IMR-90 (cell line): ENCODE results near the gene TUSC1. TPM values are rescaled to one million over a fixed set of nuclear protein-coding genes. Genes with fewer than 3 reads are reported as not detected.

Source experiments
- ATAC-seq: fragments of 200-7000 bp; cut with Tn5 transposase; 2 replicates; pipeline ENCODE4 v1.9.1; 2020; ENCODE audit warnings: low read depth, mild to moderate bottlenecking, moderate library complexity
- BruUV-seq: library from RNA; stranded (reverse); fragments of 400-500 nt; replicated peaks from 2 replicates; lab custom pipeline; 2021; lab: Mats Ljungman, UMichigan
- CTCF ChIA-PET: fragments of 300-600 bp; formaldehyde crosslinking; extraction: SDS; loops from one replicate; lab custom pipeline; 2021; ENCODE audit warnings: antibody characterized with exemption; lab: Yijun Ruan, JAX
- POLR2A ChIA-PET: fragments of 300-600 bp; sonication (Branson Sonifier 250); formaldehyde crosslinking; loops from one replicate; lab custom pipeline; 2022; ENCODE audit warnings: antibody characterized with exemption; ENCODE audit not compliant: unreplicated experiment; lab: Charles Lee
- DNase-seq: peaks from one replicate; pipeline ENCODE4 v3.0.0; 2013
- H2AFZ ChIP-seq: replicated peaks from 2 replicates; pipeline ENCODE3; 2013; ENCODE audit warnings: low read length, mild to moderate bottlenecking; ENCODE audit not compliant: poor library complexity
- H2AK5ac ChIP-seq: 2 replicates; pipeline ENCODE4 v1.6.1; 2013; ENCODE audit warnings: low read depth, low read length, inconsistent platforms
- H2AK9ac ChIP-seq: replicated peaks from 2 replicates; pipeline ENCODE3; 2013; ENCODE audit warnings: mild to moderate bottlenecking, low read depth, low read length, moderate library complexity; ENCODE audit not compliant: poor library complexity
- H2BK120ac ChIP-seq: 2 replicates; pipeline ENCODE4 v1.6.1; 2013; ENCODE audit warnings: low read depth, low read length, inconsistent platforms
- H2BK15ac ChIP-seq: 3 replicates; pipeline ENCODE4 v1.6.1; 2013; ENCODE audit warnings: low read depth, low read length, inconsistent platforms
- H2BK20ac ChIP-seq: 2 replicates; pipeline ENCODE4 v1.6.1; 2013; ENCODE audit warnings: low read depth, mild to moderate bottlenecking, inconsistent platforms, low read length, moderate library complexity
- H2BK5ac ChIP-seq: 2 replicates; pipeline ENCODE4 v1.6.1; 2013; ENCODE audit warnings: mild to moderate bottlenecking, low read depth, low read length, inconsistent platforms; ENCODE audit not compliant: poor library complexity, severe bottlenecking
- H3K14ac ChIP-seq: replicated peaks from 2 replicates; pipeline ENCODE4 v1.6.1; 2013; ENCODE audit warnings: low read depth, low read length, inconsistent platforms
- H3K18ac ChIP-seq: 2 replicates; pipeline ENCODE4 v1.6.1; 2013; ENCODE audit warnings: low read depth, low read length, control low read depth
- H3K23ac ChIP-seq: 2 replicates; pipeline ENCODE4 v1.6.1; 2013; ENCODE audit warnings: low read depth, low read length, inconsistent platforms
- H3K27ac ChIP-seq: 2 replicates; pipeline ENCODE4 v1.5.1; 2013; ENCODE audit warnings: mild to moderate bottlenecking, control low read depth, low read length; ENCODE audit not compliant: insufficient read depth
- H3K27me3 ChIP-seq: 2 replicates; pipeline ENCODE4 v1.6.1; 2013; ENCODE audit warnings: low read length; ENCODE audit not compliant: control insufficient read depth, insufficient read depth
- H3K36me3 ChIP-seq: 2 replicates; pipeline ENCODE4 v1.6.1; 2013; ENCODE audit warnings: low read length, mixed read lengths; ENCODE audit not compliant: control insufficient read depth, insufficient read depth
- H3K4ac ChIP-seq: 2 replicates; pipeline ENCODE4 v1.6.1; 2013; ENCODE audit warnings: low read depth, low read length, inconsistent platforms
- H3K4me1 ChIP-seq: 2 replicates; pipeline ENCODE4 v1.6.1; 2013; ENCODE audit warnings: low read length, mixed read lengths; ENCODE audit not compliant: control insufficient read depth, insufficient read depth
- H3K4me2 ChIP-seq: 2 replicates; pipeline ENCODE4 v1.6.1; 2013; ENCODE audit warnings: low read depth, mild to moderate bottlenecking, control low read depth, low read length, moderate library complexity
- H3K4me3 ChIP-seq: 2 replicates; pipeline ENCODE4 v1.5.1; 2013; ENCODE audit warnings: low read depth, mild to moderate bottlenecking, control low read depth, low read length, moderate library complexity; ENCODE audit not compliant: insufficient read depth
- H3K56ac ChIP-seq: 2 replicates; pipeline ENCODE4 v1.6.1; 2013; ENCODE audit warnings: low read length, inconsistent platforms; ENCODE audit not compliant: insufficient read depth; ENCODE audit errors: extremely low read depth
- H3K79me1 ChIP-seq, 2 experiments: 2 replicates each; pipeline ENCODE4 v1.6.1; 2013; ENCODE audit warnings: low read length in 2 of 2, inconsistent platforms in 1 of 2, low read depth in 1 of 2
- H3K9ac ChIP-seq: 2 replicates; pipeline ENCODE4 v1.6.1; 2013; ENCODE audit warnings: low read depth, low read length, control low read depth
- H3K9me1 ChIP-seq: 2 replicates; pipeline ENCODE4 v1.6.1; 2013; ENCODE audit warnings: low read length, inconsistent platforms; ENCODE audit not compliant: insufficient read depth
- H3K9me3 ChIP-seq: 2 replicates; pipeline ENCODE4 v1.6.1; 2013; ENCODE audit warnings: low read length; ENCODE audit not compliant: control insufficient read depth, insufficient read depth
- H4K20me1 ChIP-seq: 2 replicates; pipeline ENCODE4 v1.6.1; 2013; ENCODE audit warnings: low read length, inconsistent platforms; ENCODE audit not compliant: insufficient read depth
- H4K5ac ChIP-seq: 2 replicates; pipeline ENCODE4 v1.6.1; 2013; ENCODE audit warnings: mild to moderate bottlenecking, low read depth, low read length, control low read depth
- H4K8ac ChIP-seq, 2 experiments: 2 replicates each; pipeline ENCODE4 v1.6.1; 2013; ENCODE audit warnings: low read depth in 2 of 2, low read length in 2 of 2, control low read depth in 1 of 2, inconsistent platforms in 1 of 2
- H4K91ac ChIP-seq: 2 replicates; pipeline ENCODE4 v1.6.1; 2013; ENCODE audit warnings: low read depth, low read length, inconsistent platforms; ENCODE audit not compliant: insufficient read depth
- MAFK ChIP-seq: IDR thresholded peaks from 2 replicates; pipeline ENCODE4 v1.6.1; 2012; ENCODE audit warnings: low read depth, low read length, improper control_type of control experiment
- MAZ ChIP-seq: IDR thresholded peaks from 2 replicates; pipeline ENCODE4 v1.6.1; 2012; ENCODE audit warnings: low read depth, mild to moderate bottlenecking, low read length, improper control_type of control experiment, moderate library complexity, borderline replicate concordance
- MXI1 ChIP-seq: IDR thresholded peaks from 2 replicates; pipeline ENCODE4 v1.6.1; 2012; ENCODE audit warnings: low read depth, mild to moderate bottlenecking, low read length, moderate library complexity, borderline replicate concordance
- NFE2L2 ChIP-seq: fragments of 150-350 bp; IDR thresholded peaks from 2 replicates; pipeline ENCODE4 v1.6.1; 2016; ENCODE audit warnings: low read depth, mild to moderate bottlenecking, low read length
- POLR2A ChIP-seq: IDR thresholded peaks from 2 replicates; pipeline ENCODE4 v1.6.1; 2012; ENCODE audit warnings: mild to moderate bottlenecking, low read depth, low read length
- WGBS, 2 experiments: methylation state at CpG; one replicate each; pipeline versions ENCODE4 v1.1.5 to v1.1.7; 2013; ENCODE audit warnings: missing lambda C conversion rate in 2 of 2; ENCODE audit not compliant: insufficient read length in 1 of 2; ENCODE audit errors: extremely low coverage in 2 of 2; 5-methylcytosine and 5-hydroxymethylcytosine counted together
- dilution Hi-C: fragments of 300-500 bp; cut with HindIII; formaldehyde crosslinking; loops from one replicate; pipeline ENCODE4 v1.14.3; 2018; ENCODE audit warnings: low sequenced_read_pairs; ENCODE audit not compliant: unreplicated experiment
- in situ Hi-C: fragments of 300-500 bp; cut with MboI; formaldehyde crosslinking; loops from 3 replicates; pipeline ENCODE4 v1.14.3; 2019; ENCODE audit warnings: low sequenced_read_pairs, inconsistent platforms, mixed read lengths
- intact Hi-C: fragments of 100-400 bp; cut with micrococcal nuclease; formaldehyde crosslinking; loops from 2 replicates; pipeline ENCODE4 v1.10.0; 2022
- polyA plus RNA-seq, 3 experiments: library from polyadenylated mRNA; depleted of rRNA; stranded (reverse); fragments of >200 nt; gene quantifications; 2 replicates each; pipeline ENCODE4 v1.2.3, GENCODE V29; 2012; ENCODE audit warnings: low replicate concordance in 1 of 3
- total RNA-seq: library from RNA; depleted of rRNA; stranded (reverse); fragments of >200 nt; gene quantifications from 2 replicates; pipeline ENCODE4 v1.2.3, GENCODE V29; 2012

The TUSC1 gene
- total and polyA plus RNA-seq, 2 of the 4 experiments (the other 2 are of a cell fraction), result 2.0 to 4.4 TPM

- BruUV-seq, result no TSS peak
- Histone ChIP-seq H2BK15ac (no peak overlapping the region), H3K9me1 (no peaks in the 10 kb centered on the region), H4K91ac (no peak overlapping the region), H2AFZ (no peak overlapping the region), H3K14ac (no peak overlapping the region), H3K18ac (no peak overlapping the region), H3K4me3 (no peak overlapping the region), H3K9me3 (no peaks in the 10 kb centered on the region), H2BK5ac (no peak overlapping the region), H3K56ac (no peak overlapping the region), H3K4me1 (no peaks in the 10 kb centered on the region), H3K27me3 (no peaks in the 10 kb centered on the region), H3K36me3 (no peaks in the 10 kb centered on the region), H2AK9ac (no peak overlapping the region), H2BK20ac (no peak overlapping the region), H2BK120ac (no peak overlapping the region), H3K23ac (no peak overlapping the region), H4K8ac (no peak overlapping the region), H3K4me2 (no peak overlapping the region), H3K27ac (no peak overlapping the region), H3K9ac (no peak overlapping the region), H4K5ac (no peak overlapping the region), H4K20me1 (no peaks in the 10 kb centered on the region), H3K79me1 (no peaks in the 10 kb centered on the region), H3K4ac (no peak overlapping the region), H2AK5ac (no peak overlapping the region)
- dilution Hi-C loops (no loop called here), in situ Hi-C loops (no loop called here), intact Hi-C loops (no loop called here)
- ChIA-PET POLR2A (no interaction called here), CTCF (no interaction called here)
- ATAC-seq (no peak), DNase-seq (peak; percentile 28)
- WGBS, 2 experiments, result no CpG with 5 or more reads among the region's 4 CpGs
- TF ChIP-seq MXI1 (no peak), NFE2L2 (peak; percentile 43; the same call in 1 of the 2 replicates), POLR2A (no peak), MAZ (no peak), MAFK (no peak)
Observed at GRCh38 chr9:25691786-25692185, 13.5 kb upstream of the TUSC1 start.
